H1 (cell line): ENCODE results near the gene FOXN3.

Experiments used
- CBX5 ChIP-seq: fragments of 300-800, 300-1000 bp; sonication (generic); IDR thresholded peaks from 2 replicates; pipeline ENCODE4 v1.7.1; 2016; ENCODE audit warnings: antibody characterized with exemption, low read length, low read depth
- CTCF ChIP-seq, 3 experiments: IDR thresholded peaks; 1 replicate in 2 of 3; 2 replicates in 1 of 3; pipeline versions ENCODE4 v1.5.1 to v1.6.1; 2011; ENCODE audit warnings: low read length in 3 of 3, mild to moderate bottlenecking in 3 of 3, inconsistent platforms in 2 of 3, low read depth in 1 of 3, moderate library complexity in 1 of 3; ENCODE audit not compliant: insufficient read depth in 1 of 3; ENCODE audit errors: control extremely low read depth in 1 of 3
- GTF2F1 ChIP-seq: IDR thresholded peaks from 2 replicates; pipeline ENCODE4 v1.6.1; 2012; ENCODE audit warnings: low read depth, low read length, improper control_type of control experiment, borderline replicate concordance
- POLR2A ChIP-seq, 2 experiments: IDR thresholded peaks; 1 replicate in 1 of 2; 2 replicates in 1 of 2; pipeline ENCODE4 v1.6.1; 2011; ENCODE audit warnings: low read depth in 2 of 2, low read length in 2 of 2, mild to moderate bottlenecking in 2 of 2; ENCODE audit errors: control extremely low read depth in 1 of 2

GRCh38 chr14:89373185-89373584, 43.8 kb downstream of the FOXN3 start:
- no peak for TF ChIP-seq CTCF (IDR thresholded peaks at IDR 0.05; ENCODE audit: control extremely low read depth in 1 of 3, insufficient read depth in 1 of 3, low read depth in 1 of 3, low read length in 3 of 3)
- no peak for TF ChIP-seq CBX5
- TF ChIP-seq GTF2F1: no peak
- no peak for TF ChIP-seq POLR2A (IDR thresholded peaks at IDR 0.05; ENCODE audit: control extremely low read depth in 1 of 2, low read depth in 2 of 2, low read length in 2 of 2)
